H1 (cell line): Measurements from ENCODE around the gene TOR1B. TPM values are rescaled to one million over a fixed set of nuclear protein-coding genes. Genes with fewer than 3 reads are reported as not detected.

Experiments
- CTCF ChIA-PET: fragments of 300-600 bp; sonication (Branson Sonifier 250); formaldehyde crosslinking; loops from one replicate; lab custom pipeline; 2021; ENCODE audit not compliant: partially characterized antibody; lab: Charles Lee
- POLR2A ChIA-PET: fragments of 300-600 bp; sonication (Branson Sonifier 250); formaldehyde crosslinking; loops from one replicate; lab custom pipeline; 2021; ENCODE audit warnings: inconsistent platforms; ENCODE audit not compliant: partially characterized antibody; lab: Charles Lee
- DNase-seq, 2 experiments: peaks; one replicate each; pipeline versions ENCODE4 v3.0.0 to v3.0.0-alpha.2; 2010 to 2022; ENCODE audit warnings: low spot score in 2 of 2, low read depth in 1 of 2, mixed read lengths in 1 of 2
- FAIRE-seq: peaks from 2 replicates; lab custom pipeline; 2011; peaks lifted over from hg19 to GRCh38; lab: Jason Lieb, UNC
- H2AFZ ChIP-seq: 2 replicates; pipeline ENCODE4 v1.8.1; 2012; ENCODE audit warnings: low read length, inconsistent platforms
- H2AK5ac ChIP-seq: 2 replicates; pipeline ENCODE4 v1.6.1; 2013; ENCODE audit warnings: low read depth, low read length
- H2BK120ac ChIP-seq: replicated peaks from 2 replicates; pipeline ENCODE3; 2013; ENCODE audit warnings: low read depth, low read length, inconsistent platforms
- H2BK12ac ChIP-seq: 2 replicates; pipeline ENCODE4 v1.6.1; 2013; ENCODE audit warnings: low read depth, low read length
- H2BK15ac ChIP-seq: 2 replicates; pipeline ENCODE4 v1.6.1; 2013; ENCODE audit warnings: low read length
- H2BK20ac ChIP-seq: 2 replicates; pipeline ENCODE4 v1.6.1; 2013; ENCODE audit warnings: low read length
- H2BK5ac ChIP-seq: 2 replicates; pipeline ENCODE4 v1.6.1; 2013; ENCODE audit warnings: low read depth, low read length
- H3K14ac ChIP-seq: 2 replicates; pipeline ENCODE4 v1.6.1; 2013; ENCODE audit warnings: inconsistent platforms; ENCODE audit not compliant: insufficient read length
- H3K18ac ChIP-seq: 2 replicates; pipeline ENCODE4 v1.6.1; 2013; ENCODE audit warnings: low read length; ENCODE audit errors: extremely low read depth
- H3K23ac ChIP-seq: 2 replicates; pipeline ENCODE4 v1.6.1; 2013; ENCODE audit warnings: inconsistent platforms; ENCODE audit not compliant: insufficient read length
- H3K23me2 ChIP-seq: 2 replicates; pipeline ENCODE4 v1.6.1; 2013; ENCODE audit warnings: low read depth, low read length
- H3K27ac ChIP-seq: 2 replicates; pipeline ENCODE4 v1.6.1; 2011; ENCODE audit warnings: low read depth, low read length, inconsistent platforms
- H3K27me3 ChIP-seq, 4 experiments: replicated peaks in 1 of 4; 1 replicate in 1 of 4; 2 replicates in 3 of 4; pipeline versions ENCODE4 v1.6.1 to v1.8.1; 2011 to 2013; ENCODE audit warnings: low read length in 3 of 4, mild to moderate bottlenecking in 3 of 4, inconsistent platforms in 2 of 4, mixed read lengths in 2 of 4, moderate library complexity in 1 of 4; ENCODE audit not compliant: control insufficient read depth in 3 of 4, insufficient read depth in 3 of 4; ENCODE audit errors: extremely low read depth in 1 of 4
- H3K36me3 ChIP-seq, 4 experiments: 2 replicates each; pipeline versions ENCODE4 v1.6.1 to v1.8.1; 2011 to 2013; ENCODE audit warnings: mild to moderate bottlenecking in 4 of 4, low read length in 3 of 4, moderate library complexity in 2 of 4, control low read depth in 1 of 4, inconsistent platforms in 1 of 4; ENCODE audit not compliant: insufficient read depth in 4 of 4, control insufficient read depth in 2 of 4
- H3K4ac ChIP-seq: replicated peaks from 2 replicates; pipeline ENCODE3; 2013; ENCODE audit warnings: low read length, low read depth, mixed read lengths, inconsistent platforms; ENCODE audit not compliant: insufficient read length
- H3K4me1 ChIP-seq, 4 experiments: replicated peaks in 1 of 4; 1 replicate in 1 of 4; 2 replicates in 3 of 4; pipeline versions ENCODE4 v1.6.1 to v1.8.1; 2011 to 2013; ENCODE audit warnings: low read length in 3 of 4, inconsistent platforms in 2 of 4, mixed read lengths in 1 of 4; ENCODE audit not compliant: insufficient read depth in 4 of 4, control insufficient read depth in 3 of 4
- H3K4me2 ChIP-seq, 2 experiments: 2 replicates each; pipeline versions ENCODE4 v1.6.1 to v1.8.1; 2011 to 2013; ENCODE audit warnings: low read depth in 2 of 2, low read length in 2 of 2, control low read depth in 1 of 2, inconsistent platforms in 1 of 2, mild to moderate bottlenecking in 1 of 2; ENCODE audit not compliant: insufficient read depth in 1 of 2
- H3K4me3 ChIP-seq, 4 experiments: fragments of 200-600, 300-600 bp in 1 of 4; sonication (generic), shearing (Covaris generic), sonication (Bioruptor Twin) in 1 of 4; 2 replicates each; pipeline versions ENCODE4 v1.5.1 to v1.8.1; 2011 to 2016; ENCODE audit warnings: low read length in 4 of 4, low read depth in 3 of 4, control low read depth in 2 of 4, inconsistent platforms in 2 of 4, mild to moderate bottlenecking in 2 of 4, mixed read lengths in 1 of 4, moderate library complexity in 1 of 4; ENCODE audit not compliant: insufficient read depth in 2 of 4; ENCODE audit errors: extremely low read depth in 1 of 4
- H3K56ac ChIP-seq: replicated peaks from 2 replicates; pipeline ENCODE3; 2013; ENCODE audit warnings: low read depth, mild to moderate bottlenecking, mixed read lengths, low read length, inconsistent platforms; ENCODE audit not compliant: insufficient read length
- H3K79me1 ChIP-seq: 2 replicates; pipeline ENCODE4 v1.6.1; 2013; ENCODE audit warnings: low read depth, low read length, control low read depth
- H3K79me2 ChIP-seq, 2 experiments: 2 replicates each; pipeline versions ENCODE4 v1.6.1 to v1.8.1; 2012 to 2013; ENCODE audit warnings: low read length in 2 of 2, mild to moderate bottlenecking in 2 of 2, inconsistent platforms in 1 of 2; ENCODE audit not compliant: insufficient read depth in 2 of 2, control insufficient read depth in 1 of 2
- H3K9ac ChIP-seq, 4 experiments: replicated peaks in 1 of 4; 1 replicate in 1 of 4; 2 replicates in 3 of 4; pipeline versions ENCODE4 v1.6.1 to v1.8.1; 2011 to 2013; ENCODE audit warnings: low read depth in 3 of 4, low read length in 3 of 4, control low read depth in 2 of 4, mild to moderate bottlenecking in 2 of 4, moderate library complexity in 2 of 4, inconsistent platforms in 1 of 4; ENCODE audit errors: extremely low read depth in 1 of 4
- H3K9me3 ChIP-seq, 2 experiments: 2 replicates each; pipeline versions ENCODE4 v1.6.1 to v1.8.1; 2012 to 2013; ENCODE audit warnings: mild to moderate bottlenecking in 2 of 2, moderate library complexity in 2 of 2, control low read depth in 1 of 2, inconsistent platforms in 1 of 2, low read depth in 1 of 2, low read length in 1 of 2, mixed read lengths in 1 of 2; ENCODE audit not compliant: insufficient read depth in 2 of 2
- H4K20me1 ChIP-seq, 2 experiments: replicated peaks in 1 of 2; 2 replicates each; pipeline versions ENCODE3 to v1.8.1; 2011 to 2013; ENCODE audit warnings: inconsistent platforms in 2 of 2, low read length in 2 of 2, mild to moderate bottlenecking in 1 of 2; ENCODE audit not compliant: insufficient read depth in 2 of 2, control insufficient read depth in 1 of 2
- H4K5ac ChIP-seq: 2 replicates; pipeline ENCODE4 v1.6.1; 2013; ENCODE audit warnings: low read length, low read depth, mixed read lengths, inconsistent platforms; ENCODE audit not compliant: insufficient read length
- H4K8ac ChIP-seq: 2 replicates; pipeline ENCODE4 v1.8.0; 2013; ENCODE audit warnings: mild to moderate bottlenecking, moderate library complexity, low read length, inconsistent platforms; ENCODE audit not compliant: insufficient read depth; ENCODE audit errors: extremely low read depth
- H4K91ac ChIP-seq: replicated peaks from 2 replicates; pipeline ENCODE3; 2013; ENCODE audit warnings: low read length, mixed read lengths, inconsistent platforms; ENCODE audit not compliant: insufficient read length
- EP300 ChIP-seq, 2 experiments: IDR thresholded peaks; 1 replicate in 1 of 2; 2 replicates in 1 of 2; pipeline ENCODE4 v1.6.1; 2011 to 2012; ENCODE audit warnings: low read depth in 2 of 2, low read length in 2 of 2, mild to moderate bottlenecking in 2 of 2, borderline replicate concordance in 1 of 2, inconsistent platforms in 1 of 2, moderate library complexity in 1 of 2
- HDAC6 ChIP-seq: IDR thresholded peaks from one replicate; pipeline ENCODE4 v1.7.1; 2012; ENCODE audit warnings: low read depth, mild to moderate bottlenecking, inconsistent platforms, low read length, moderate library complexity
- JUND ChIP-seq: IDR thresholded peaks from 2 replicates; pipeline ENCODE4 v1.6.1; 2011; ENCODE audit warnings: mild to moderate bottlenecking, improper control_type of control experiment, low read length
- WGBS, 2 experiments: shearing (Covaris generic) in 1 of 2; methylation state at CpG; one replicate each; pipeline versions ENCODE4 v1.1.6 to v1.1.7; 2013 to 2015; ENCODE audit warnings: low lambda C conversion rate in 2 of 2, mixed read lengths in 2 of 2, inconsistent platforms in 1 of 2, low coverage in 1 of 2, missing lambda C conversion rate in 1 of 2; ENCODE audit not compliant: insufficient replicate concordance in 2 of 2, insufficient coverage in 1 of 2, insufficient read length in 1 of 2; ENCODE audit errors: extremely low coverage in 1 of 2, missing lambda C conversion rate in 1 of 2; 5-methylcytosine and 5-hydroxymethylcytosine counted together
- polyA plus RNA-seq, 7 experiments: library from polyadenylated mRNA; depleted of rRNA in 3 of 7; stranded (reverse) in 5 of 7; unstranded in 2 of 7; fragments of >200 nt in 5 of 7; fragments of 200-250 nt in 2 of 7; gene quantifications; 1 replicate in 5 of 7; 2 replicates in 1 of 7; 4 replicates in 1 of 7; pipeline versions ENCODE4 v1.2.1 to v1.2.3, GENCODE V29; 2011 to 2013; ENCODE audit warnings: missing spikeins in 2 of 7, mixed read lengths in 2 of 7
- total RNA-seq: library from RNA; stranded (reverse); fragmentation: NEBNext Ultra II Directional; extraction: Animal tissue kit (Norgen Biotek cat#: 25700); gene quantifications from 2 replicates; pipeline ENCODE4 v1.2.1, GENCODE V29; 2021
- TF ChIP-seq, protein P1 (sequence below): IDR thresholded peaks from 2 replicates; pipeline ENCODE4 v1.6.1; 2011; ENCODE audit warnings: low read length, improper control_type of control experiment

The TOR1B gene
- total and polyA plus RNA-seq, 2 of the 8 experiments (the other 6 are each of a cell fraction or from before 2014, with no cell fraction given): 11.4 to 17.4 TPM

DNA sequence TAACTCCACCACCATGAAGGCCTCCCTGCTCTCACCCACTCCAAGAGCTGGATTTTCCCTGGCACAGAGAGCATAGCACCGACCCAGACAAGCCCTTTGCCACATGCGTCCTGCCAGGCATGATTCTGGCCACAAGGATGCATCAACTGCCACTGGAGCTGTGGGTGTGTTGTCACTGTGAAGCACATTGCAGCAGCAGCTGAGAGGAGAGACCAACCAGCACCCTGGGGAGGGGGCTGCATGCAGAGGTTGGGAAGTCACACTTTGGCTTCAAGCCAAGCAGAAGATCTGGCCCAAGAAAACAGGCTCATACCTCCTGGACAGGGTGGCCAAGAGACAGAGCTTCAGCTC lies 27.6 kb upstream of the TOR1B start:
- Histone ChIP-seq H3K56ac (no peak overlapping the region), H2AFZ (no peak overlapping the region), H3K27me3 (no peaks in the 10 kb centered on the region), H3K9ac (no peak overlapping the region), H4K91ac (no peak overlapping the region), H2AK5ac (no peak overlapping the region), H3K23ac (no peak overlapping the region), H4K20me1 (no peaks in the 10 kb centered on the region), H4K8ac (no peak overlapping the region), H3K79me1 (no peaks in the 10 kb centered on the region), H3K27ac (no peak overlapping the region), H3K4me3 (no peak overlapping the region), H4K5ac (no peak overlapping the region), H3K4me1 (peaks cover 0 to 3% (median 0%) of the 10 kb centered on the region in 4 experiments; a peak in 3 of 7 replicates), H3K9me3 (no peaks in the 10 kb centered on the region), H3K23me2 (no peaks in the 10 kb centered on the region), H3K14ac (no peak overlapping the region), H3K79me2 (no peaks in the 10 kb centered on the region), H3K4ac (no peak overlapping the region), H2BK15ac (no peak overlapping the region), H2BK20ac (no peak overlapping the region), H2BK12ac (peak overlapping the region; percentile 77; the same call in 1 of the 2 replicates), H3K4me2 (no peak overlapping the region), H3K36me3 (no peaks in the 10 kb centered on the region), H2BK120ac (no peak overlapping the region), H3K18ac (no peak overlapping the region), H2BK5ac (no peak overlapping the region)
- 96% methylated on average over 2 of the region's 2 CpGs; no CpG with 5 or more reads in 1 of the 2 experiments for WGBS, 2 experiments
- ChIA-PET POLR2A (interaction anchor here (1.0 to 1.2 kb wide), 2 partner anchors 12 to 37 kb away, joined by 3 read pairs; no protein-coding TSS in a partner anchor), CTCF (interaction anchor here (0.7 to 12.8 kb wide), 9 partner anchors 11 to 78 kb away, joined by 3 to 250 read pairs (median 3); no protein-coding TSS in a partner anchor)
- TF ChIP-seq HDAC6 (no peak), EP300 (IDR thresholded peaks at IDR 0.05; ENCODE audit: borderline replicate concordance in 1 of 2, low read depth in 2 of 2, low read length in 2 of 2) (no peak), JUND (no peak)
- TF ChIP-seq, protein P1, sequence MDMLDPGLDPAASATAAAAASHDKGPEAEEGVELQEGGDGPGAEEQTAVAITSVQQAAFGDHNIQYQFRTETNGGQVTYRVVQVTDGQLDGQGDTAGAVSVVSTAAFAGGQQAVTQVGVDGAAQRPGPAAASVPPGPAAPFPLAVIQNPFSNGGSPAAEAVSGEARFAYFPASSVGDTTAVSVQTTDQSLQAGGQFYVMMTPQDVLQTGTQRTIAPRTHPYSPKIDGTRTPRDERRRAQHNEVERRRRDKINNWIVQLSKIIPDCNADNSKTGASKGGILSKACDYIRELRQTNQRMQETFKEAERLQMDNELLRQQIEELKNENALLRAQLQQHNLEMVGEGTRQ: no peak
- FAIRE-seq: no peak
- no peak for DNase-seq
